Activated T-cell treated with anti-CD3 and anti-CD28 coated beads, Interleukin-2, amount 50 U/mL, for 24 hours (primary cell): ENCODE results near the gene RALGAPA2.

ENCODE experiments used
- DNase-seq: peaks from one replicate; pipeline ENCODE4 v3.0.0-alpha.2; 2020
- H3K27ac Mint-ChIP-seq: 2 replicates; pipeline ENCODE4 v1.8.0; 2020; ENCODE audit warnings: mild to moderate bottlenecking, mixed read lengths
- H3K27me3 Mint-ChIP-seq: 2 replicates; pipeline ENCODE4 v1.8.0; 2020; ENCODE audit warnings: mixed read lengths
- H3K36me3 Mint-ChIP-seq: 2 replicates; pipeline ENCODE4 v1.8.0; 2020; ENCODE audit warnings: low read depth, mixed read lengths
- H3K4me1 Mint-ChIP-seq: 2 replicates; pipeline ENCODE4 v1.8.0; 2020; ENCODE audit warnings: low read depth, mixed read lengths
- H3K4me3 Mint-ChIP-seq: 2 replicates; pipeline ENCODE4 v1.8.0; 2020; ENCODE audit warnings: mild to moderate bottlenecking, moderate library complexity, mixed read lengths
- H3K9me3 Mint-ChIP-seq: 2 replicates; pipeline ENCODE4 v1.8.0; 2020; ENCODE audit warnings: mixed read lengths

RALGAPA2 gene

DNA sequence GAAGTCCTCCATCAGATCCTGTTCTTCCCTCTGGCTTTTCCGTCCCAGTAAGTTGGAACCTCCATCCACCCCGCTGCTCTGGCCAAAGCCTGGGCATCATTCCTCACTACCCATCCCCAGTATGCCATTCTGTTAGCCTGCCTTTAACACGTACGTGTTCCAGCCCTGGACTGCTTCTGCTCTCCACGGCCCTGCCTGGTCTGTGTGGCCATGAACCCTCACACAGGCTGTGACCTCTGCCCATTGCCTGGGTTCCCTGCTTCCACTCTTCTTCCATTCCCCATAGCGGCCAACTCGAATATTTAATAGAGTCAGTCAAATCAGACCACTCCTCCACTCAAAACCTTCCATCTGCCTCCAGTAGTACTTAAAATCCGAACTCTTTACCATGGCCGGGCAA, 29.4 kb downstream of the RALGAPA2 start:
- Mint-ChIP-seq H3K9me3 (no peaks in the 10 kb centered on the region), H3K4me3 (no peak overlapping the region), H3K27ac (no peak overlapping the region), H3K36me3 (peaks cover 11% of the 10 kb centered on the region), H3K4me1 (peaks cover 56% of the 10 kb centered on the region), H3K27me3 (no peaks in the 10 kb centered on the region)
- DNase-seq: no peak

DNA sequence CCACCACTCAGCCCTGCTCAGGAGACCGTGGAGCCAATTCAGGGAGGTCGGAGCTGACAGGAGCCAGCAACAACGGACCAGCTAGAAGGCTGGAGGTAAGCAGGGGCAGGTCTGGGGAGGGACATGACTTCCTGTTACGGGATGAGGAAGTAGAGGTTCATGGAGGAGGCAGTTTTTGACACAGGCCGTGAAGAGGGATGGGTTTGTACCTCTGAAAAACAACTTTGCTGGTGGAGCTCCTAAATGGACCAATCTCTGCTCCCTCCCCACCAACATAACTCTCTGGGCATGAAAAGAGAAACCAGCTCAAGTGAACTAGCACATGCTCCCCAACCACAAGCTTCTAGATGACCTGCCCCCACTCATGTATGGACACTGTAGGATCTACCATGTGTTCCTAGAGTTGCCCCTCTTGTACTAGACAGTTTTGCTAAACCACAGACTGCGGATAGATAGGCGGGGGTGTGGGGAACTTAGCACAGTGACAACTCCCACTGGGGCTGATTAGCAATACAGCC, 31.4 kb downstream of the RALGAPA2 start:
- Mint-ChIP-seq H3K36me3 (peaks cover 23% of the 10 kb centered on the region), H3K9me3 (no peaks in the 10 kb centered on the region), H3K27me3 (no peaks in the 10 kb centered on the region), H3K4me1 (peaks cover 46% of the 10 kb centered on the region), H3K27ac (no peak overlapping the region), H3K4me3 (no peak overlapping the region)
- DNase-seq: no peak

DNA sequence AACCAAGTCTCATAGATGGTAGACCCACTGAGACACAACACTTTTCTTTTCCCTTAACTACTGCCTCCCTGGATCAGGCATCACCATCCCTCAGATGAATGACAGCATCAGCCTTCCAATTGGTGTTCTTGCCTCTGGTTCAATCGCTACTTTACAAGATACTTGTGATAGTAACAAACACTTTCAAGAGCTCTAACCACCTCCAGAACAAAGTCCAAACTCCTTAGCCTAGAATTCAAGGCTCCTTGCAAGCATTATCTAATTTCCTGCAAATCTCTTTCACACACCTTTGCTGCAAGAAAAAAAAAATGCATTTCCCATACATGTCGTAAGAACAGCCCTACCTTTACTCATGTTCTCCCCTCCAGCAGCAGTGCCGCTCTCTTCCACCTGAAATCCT, 33.1 kb downstream of the RALGAPA2 start:
- DNase-seq: no peak
- Mint-ChIP-seq H3K9me3 (no peaks in the 10 kb centered on the region), H3K4me3 (no peak overlapping the region), H3K27me3 (no peaks in the 10 kb centered on the region), H3K4me1 (peaks cover 31% of the 10 kb centered on the region), H3K27ac (peak overlapping the region; percentile 14), H3K36me3 (peaks cover 27% of the 10 kb centered on the region)

DNA sequence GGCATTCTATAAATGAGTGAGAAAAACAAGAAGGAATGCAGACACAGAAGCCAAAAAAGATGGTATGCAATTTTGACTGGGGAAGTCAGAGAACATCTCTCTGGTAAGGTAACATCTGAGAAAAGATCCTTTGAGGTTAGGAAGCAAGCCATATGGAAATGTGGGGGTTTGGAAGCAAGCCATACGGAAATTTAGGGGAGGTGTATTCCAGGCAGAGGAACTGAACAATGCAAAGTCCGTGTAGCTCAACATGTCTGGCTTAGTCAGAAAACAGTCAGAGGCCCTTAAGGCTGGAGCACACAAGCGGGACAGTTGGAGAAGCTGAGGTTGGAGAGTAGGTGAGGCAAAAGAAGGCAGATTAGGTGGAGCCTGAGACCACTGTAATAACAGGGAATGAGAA, 35.3 kb downstream of the RALGAPA2 start:
- DNase-seq: no peak
- H3K27ac Mint-ChIP-seq: no peak overlapping the region
- peaks cover 29% of the 10 kb centered on the region for H3K36me3 Mint-ChIP-seq
- H3K4me1 Mint-ChIP-seq: peaks cover 9% of the 10 kb centered on the region
- H3K4me3 Mint-ChIP-seq: no peak overlapping the region
- no peaks in the 10 kb centered on the region for H3K9me3 Mint-ChIP-seq
- no peaks in the 10 kb centered on the region for H3K27me3 Mint-ChIP-seq

DNA sequence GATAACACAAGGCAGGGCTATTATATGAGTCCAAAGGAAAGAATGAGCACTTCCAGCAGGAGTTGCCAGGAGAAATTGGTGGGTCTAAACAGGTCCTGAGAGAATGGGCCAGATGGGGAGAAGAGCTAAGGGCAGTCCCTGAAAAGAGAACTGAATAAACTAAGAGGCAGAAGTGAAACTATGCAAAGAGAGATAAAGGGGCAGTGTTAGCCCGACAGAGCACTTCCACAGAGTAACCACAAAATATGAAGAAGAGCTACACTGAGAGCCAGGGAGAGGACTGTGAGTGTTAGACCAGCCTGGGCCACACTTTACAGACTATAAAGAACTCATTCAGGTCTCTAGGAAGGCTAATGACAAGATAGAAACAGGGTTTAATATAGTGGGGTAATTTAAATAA, 43.8 kb downstream of the RALGAPA2 start:
- H3K27ac Mint-ChIP-seq: no peak overlapping the region
- H3K4me1 Mint-ChIP-seq: peaks cover 25% of the 10 kb centered on the region
- no peak for DNase-seq
- H3K4me3 Mint-ChIP-seq: no peak overlapping the region
- H3K9me3 Mint-ChIP-seq: no peaks in the 10 kb centered on the region
- H3K27me3 Mint-ChIP-seq: no peaks in the 10 kb centered on the region
- H3K36me3 Mint-ChIP-seq: peaks cover 3% of the 10 kb centered on the region

DNA sequence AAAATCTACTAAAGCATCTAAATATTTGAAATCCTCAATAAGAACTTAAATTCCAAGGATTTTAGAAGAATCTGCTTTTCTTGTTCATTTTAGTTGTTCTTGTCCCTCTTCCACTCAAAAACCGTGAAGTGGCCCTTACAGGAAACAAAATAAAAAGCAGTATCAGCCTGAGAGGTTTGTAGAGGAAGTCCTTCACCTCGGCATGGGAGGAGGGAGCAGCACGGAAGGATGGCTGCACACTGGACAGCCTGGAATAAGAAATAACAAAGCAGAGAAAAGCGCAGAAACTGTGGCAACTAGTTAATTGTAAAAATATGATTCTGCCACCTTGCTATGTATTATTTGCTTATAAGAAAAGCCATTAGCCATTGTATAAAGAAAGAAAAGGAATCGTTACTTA, 46.1 kb downstream of the RALGAPA2 start:
- Mint-ChIP-seq H3K27me3 (no peaks in the 10 kb centered on the region), H3K9me3 (no peaks in the 10 kb centered on the region), H3K36me3 (peaks cover 2% of the 10 kb centered on the region), H3K4me3 (no peak overlapping the region), H3K4me1 (peaks cover 25% of the 10 kb centered on the region), H3K27ac (no peak overlapping the region)
- no peak for DNase-seq

DNA sequence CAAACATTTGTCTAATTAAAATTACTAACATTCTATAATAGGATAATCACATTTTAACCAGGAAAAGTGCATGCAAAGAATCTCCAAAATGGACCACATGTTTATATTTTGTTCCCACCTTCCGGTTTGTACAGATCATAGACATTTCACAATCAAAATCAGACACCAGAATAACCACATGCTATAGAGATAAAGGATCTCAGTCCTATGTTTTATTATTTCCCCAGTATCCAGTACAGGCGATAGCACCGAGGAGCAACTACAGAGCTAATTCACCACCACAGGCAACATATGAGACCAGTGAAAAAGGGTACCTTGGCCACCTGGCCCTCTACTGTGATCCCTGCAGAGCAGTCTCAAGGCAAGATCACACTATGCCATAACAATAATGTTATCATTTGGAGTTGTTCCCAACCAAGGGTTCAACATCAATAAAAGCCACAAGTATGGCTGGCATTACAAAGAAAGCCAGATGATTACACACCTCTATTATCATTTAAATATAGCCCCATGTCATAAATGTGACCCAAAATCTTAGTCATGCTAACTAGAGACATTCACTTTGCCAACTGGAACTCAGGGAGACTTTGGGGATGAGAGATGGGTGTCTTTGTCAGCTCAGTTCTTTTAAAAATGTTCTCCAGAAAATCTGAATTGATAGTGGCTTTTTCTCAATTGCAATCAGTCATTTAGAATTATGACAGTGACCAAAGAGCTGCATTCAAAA, 46.7 kb downstream of the RALGAPA2 start:
- H3K9me3 Mint-ChIP-seq: no peaks in the 10 kb centered on the region
- H3K4me3 Mint-ChIP-seq: no peak overlapping the region
- no peak overlapping the region for H3K27ac Mint-ChIP-seq
- H3K36me3 Mint-ChIP-seq: peaks cover 2% of the 10 kb centered on the region
- peaks cover 25% of the 10 kb centered on the region for H3K4me1 Mint-ChIP-seq
- DNase-seq: no peak
- no peaks in the 10 kb centered on the region for H3K27me3 Mint-ChIP-seq

DNA sequence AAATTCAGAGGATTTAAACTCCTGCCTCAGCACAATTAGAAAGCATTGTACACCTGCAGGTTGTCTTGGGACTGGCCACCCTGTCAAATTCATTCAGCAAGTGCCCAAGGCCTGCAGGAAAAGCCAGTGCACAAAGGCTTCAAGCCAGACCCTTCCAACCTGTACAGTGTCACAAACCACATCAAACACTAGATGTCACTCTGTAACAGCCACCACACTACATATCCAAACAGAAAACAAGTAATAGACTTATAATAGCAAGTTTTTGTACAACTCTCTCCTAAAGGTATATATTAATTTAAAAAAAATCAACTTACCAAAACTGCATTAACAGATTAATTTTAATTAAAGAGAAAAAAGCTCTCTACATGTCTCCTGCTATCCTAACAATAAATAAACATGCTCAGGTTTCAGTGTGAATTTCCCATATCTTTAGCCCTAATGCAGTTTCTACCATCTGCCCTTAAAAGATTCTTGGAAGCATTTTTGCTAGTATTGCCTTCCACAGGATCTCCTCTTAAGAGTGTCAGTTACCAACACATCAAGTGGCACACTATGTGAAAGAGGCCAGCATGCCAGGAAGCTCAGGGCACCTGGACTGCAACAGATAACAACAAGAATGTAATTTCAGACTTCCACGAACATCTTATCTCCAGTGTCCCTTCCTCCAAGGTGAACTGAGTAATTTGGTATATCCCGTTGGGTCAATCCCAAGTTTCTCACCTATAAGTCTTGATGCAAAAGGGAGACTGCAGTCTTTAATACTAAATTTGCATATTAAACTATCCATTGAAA, 47.5 kb downstream of the RALGAPA2 start:
- Mint-ChIP-seq H3K4me3 (no peak overlapping the region), H3K4me1 (peaks cover 25% of the 10 kb centered on the region), H3K36me3 (no peaks in the 10 kb centered on the region), H3K9me3 (no peaks in the 10 kb centered on the region), H3K27me3 (no peaks in the 10 kb centered on the region), H3K27ac (no peak overlapping the region)
- no peak for DNase-seq

DNA sequence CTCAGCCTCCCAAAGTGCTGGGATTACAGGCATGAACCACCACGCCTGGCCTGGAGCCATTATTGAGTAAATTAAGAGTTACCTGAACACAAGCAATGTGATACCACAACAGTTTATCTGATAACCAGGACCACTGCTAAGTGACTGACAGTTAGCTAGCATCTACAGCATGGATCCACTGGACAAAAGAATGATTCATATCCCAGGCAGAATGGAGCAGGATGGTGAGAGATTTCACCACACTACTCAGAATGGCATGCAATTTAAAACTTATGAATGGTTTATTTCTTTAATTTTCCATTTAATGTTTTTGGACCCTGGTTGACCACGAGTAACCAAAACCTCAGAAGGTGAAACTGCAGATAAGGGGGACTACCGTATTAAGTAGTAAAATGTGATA, 48.6 kb downstream of the RALGAPA2 start:
- H3K4me1 Mint-ChIP-seq: peaks cover 25% of the 10 kb centered on the region
- H3K27ac Mint-ChIP-seq: no peak overlapping the region
- no peaks in the 10 kb centered on the region for H3K9me3 Mint-ChIP-seq
- no peak for DNase-seq
- H3K27me3 Mint-ChIP-seq: no peaks in the 10 kb centered on the region
- H3K4me3 Mint-ChIP-seq: no peak overlapping the region
- no peaks in the 10 kb centered on the region for H3K36me3 Mint-ChIP-seq

DNA sequence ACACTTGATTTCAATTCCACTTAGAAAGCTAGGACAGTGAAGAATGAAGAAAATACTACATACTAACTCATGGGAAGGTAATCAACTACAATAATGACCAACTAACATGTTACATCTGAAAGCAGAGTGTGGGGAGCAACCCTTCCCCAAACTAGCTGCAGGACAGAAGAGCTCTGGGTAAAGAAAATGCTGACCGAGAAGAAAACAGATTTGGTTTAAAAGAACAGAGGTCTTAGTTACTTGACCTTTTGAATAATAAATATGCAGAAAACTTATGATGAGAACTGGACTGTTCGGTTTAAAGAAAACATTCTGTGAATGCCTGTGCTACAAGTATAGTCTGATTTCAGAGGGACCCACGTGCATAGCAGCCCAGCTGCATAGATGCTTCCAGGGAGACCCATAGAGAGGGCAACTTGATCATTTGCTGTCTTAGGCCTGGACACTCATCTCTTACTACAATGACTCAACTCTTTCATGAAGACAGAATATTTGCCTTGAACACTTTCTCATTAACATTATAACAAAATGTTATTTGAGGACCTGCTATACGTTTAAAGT, 53.5 kb downstream of the RALGAPA2 start:
- no peak overlapping the region for H3K4me3 Mint-ChIP-seq
- H3K9me3 Mint-ChIP-seq: no peaks in the 10 kb centered on the region
- no peak for DNase-seq
- peaks cover 9% of the 10 kb centered on the region for H3K36me3 Mint-ChIP-seq
- H3K27ac Mint-ChIP-seq: no peak overlapping the region
- H3K4me1 Mint-ChIP-seq: no peaks in the 10 kb centered on the region
- no peaks in the 10 kb centered on the region for H3K27me3 Mint-ChIP-seq

DNA sequence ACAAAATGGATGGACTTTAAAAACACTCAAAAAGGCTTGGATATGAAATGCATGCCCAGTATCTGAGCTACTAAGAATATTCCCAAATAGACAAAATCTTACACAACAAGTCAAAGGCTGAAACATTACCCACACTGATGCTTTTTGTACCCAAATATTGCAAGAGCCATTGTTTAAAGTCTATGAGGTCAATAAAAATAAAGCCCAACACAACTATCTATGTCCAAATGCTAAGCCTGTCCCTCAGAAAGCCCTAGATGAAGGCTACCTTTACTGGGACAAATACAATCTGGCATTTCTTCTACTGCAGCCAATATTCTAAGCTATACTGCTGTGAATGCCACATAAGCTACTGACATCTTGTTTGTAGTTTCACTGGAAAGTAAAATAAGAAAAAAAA, 54.3 kb downstream of the RALGAPA2 start:
- no peaks in the 10 kb centered on the region for H3K4me1 Mint-ChIP-seq
- no peaks in the 10 kb centered on the region for H3K27me3 Mint-ChIP-seq
- H3K27ac Mint-ChIP-seq: no peak overlapping the region
- no peak overlapping the region for H3K4me3 Mint-ChIP-seq
- DNase-seq: no peak
- H3K9me3 Mint-ChIP-seq: no peaks in the 10 kb centered on the region
- peaks cover 11% of the 10 kb centered on the region for H3K36me3 Mint-ChIP-seq

DNA sequence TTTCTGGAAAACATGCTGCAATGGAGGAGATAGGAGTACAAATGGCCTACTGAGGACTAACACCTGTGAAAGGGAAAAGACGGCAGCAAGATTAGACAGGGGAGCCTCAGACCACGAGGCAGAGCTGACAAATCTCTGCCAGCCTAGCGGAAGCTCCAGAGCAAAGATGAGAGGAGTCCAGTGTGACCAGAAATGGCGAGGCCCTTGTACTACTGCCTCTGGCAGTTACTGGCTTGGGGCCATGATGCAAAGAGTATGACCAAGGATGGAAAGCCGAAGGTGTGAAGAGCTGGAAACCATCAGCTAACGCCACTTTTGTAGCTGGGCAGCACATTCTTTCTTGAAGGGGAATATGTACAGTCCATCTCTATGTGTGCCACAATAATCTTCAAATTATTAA, 55.4 kb downstream of the RALGAPA2 start:
- peaks cover 16% of the 10 kb centered on the region for H3K36me3 Mint-ChIP-seq
- no peak overlapping the region for H3K4me3 Mint-ChIP-seq
- no peak overlapping the region for H3K27ac Mint-ChIP-seq
- H3K4me1 Mint-ChIP-seq: no peaks in the 10 kb centered on the region
- no peaks in the 10 kb centered on the region for H3K27me3 Mint-ChIP-seq
- no peaks in the 10 kb centered on the region for H3K9me3 Mint-ChIP-seq
- DNase-seq: no peak

DNA sequence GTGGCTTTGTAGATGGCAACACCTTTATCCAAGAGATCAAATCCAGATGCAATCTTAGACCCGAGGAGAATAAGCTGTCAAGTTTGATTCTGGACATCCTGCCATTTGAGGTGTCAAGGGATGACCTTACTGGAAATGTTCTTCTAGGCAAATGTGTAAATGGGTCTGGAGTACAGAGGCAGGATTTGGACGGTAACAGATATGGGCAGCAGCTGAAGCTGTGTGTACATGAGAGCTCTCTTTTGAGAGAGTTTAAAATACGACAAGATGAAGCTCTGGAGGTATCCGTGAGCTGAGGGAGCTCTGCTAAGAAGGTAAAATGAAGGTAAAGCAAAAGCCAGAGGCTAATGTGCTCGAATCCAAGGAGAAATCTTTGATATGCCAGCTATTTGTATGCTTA, 56.6 kb downstream of the RALGAPA2 start:
- no peak overlapping the region for H3K27ac Mint-ChIP-seq
- no peak for DNase-seq
- H3K9me3 Mint-ChIP-seq: no peaks in the 10 kb centered on the region

DNA sequence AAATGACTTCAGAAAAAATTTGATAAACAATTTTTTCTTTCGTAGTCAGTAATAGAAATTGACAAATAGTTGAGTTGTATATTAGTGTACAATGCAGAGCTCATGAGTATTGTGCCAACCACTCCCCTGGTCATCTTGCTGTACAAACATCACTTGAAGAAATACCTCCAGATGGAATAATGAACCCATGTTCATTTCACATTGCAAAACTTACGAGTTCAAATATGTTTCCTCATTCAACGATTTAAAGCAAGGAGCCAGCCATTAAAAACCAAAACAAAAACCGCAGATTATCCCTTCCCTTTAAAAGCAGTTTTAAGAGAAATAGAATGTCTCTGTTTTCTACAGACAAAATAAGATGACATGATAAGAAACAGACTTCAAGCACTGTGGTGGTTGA, 62.5 kb downstream of the RALGAPA2 start:
- H3K27me3 Mint-ChIP-seq: no peaks in the 10 kb centered on the region
- H3K36me3 Mint-ChIP-seq: peaks cover 11% of the 10 kb centered on the region
- peaks cover 2% of the 10 kb centered on the region for H3K4me1 Mint-ChIP-seq
- DNase-seq: no peak
- no peak overlapping the region for H3K27ac Mint-ChIP-seq
- H3K9me3 Mint-ChIP-seq: no peaks in the 10 kb centered on the region
- H3K4me3 Mint-ChIP-seq: no peak overlapping the region

More for the DNA sequence above, 56.6 kb downstream of the RALGAPA2 start:
- H3K36me3 Mint-ChIP-seq: peaks cover 16% of the 10 kb centered on the region
- no peaks in the 10 kb centered on the region for H3K27me3 Mint-ChIP-seq
- H3K4me3 Mint-ChIP-seq: no peak overlapping the region
- H3K4me1 Mint-ChIP-seq: no peaks in the 10 kb centered on the region

DNA sequence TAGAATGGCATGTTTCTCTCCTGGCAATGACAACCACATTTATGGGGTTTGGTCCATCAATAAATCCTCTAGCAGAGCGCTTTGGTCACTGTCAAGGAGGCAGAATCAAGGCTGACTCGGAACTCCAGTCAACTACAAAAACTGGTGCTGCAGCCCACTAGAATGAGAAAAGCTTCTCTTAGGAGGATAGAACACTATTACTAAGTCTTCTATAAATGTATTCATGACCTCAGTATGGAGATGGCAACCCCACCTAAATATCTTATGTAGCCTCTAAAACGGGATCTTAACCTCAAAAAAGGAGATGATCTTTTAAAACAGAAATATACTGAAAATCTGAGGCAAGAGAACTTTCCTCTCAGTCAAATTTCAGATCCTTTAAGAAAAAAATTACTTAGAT, 68.5 kb downstream of the RALGAPA2 start:
- Mint-ChIP-seq H3K36me3 (peaks cover 22% of the 10 kb centered on the region), H3K27ac (no peak overlapping the region), H3K4me1 (peaks cover 2% of the 10 kb centered on the region), H3K4me3 (no peak overlapping the region), H3K9me3 (no peaks in the 10 kb centered on the region), H3K27me3 (no peaks in the 10 kb centered on the region)
- DNase-seq: no peak
